H9 (cell line): ENCODE results near the gene LCE4A. TPM values are rescaled to one million over a fixed set of nuclear protein-coding genes. Genes with fewer than 3 reads are reported as not detected.

Source experiments
- DNase-seq: peaks from one replicate; pipeline ENCODE4 v3.0.0-alpha.2; 2017
- H2AFZ ChIP-seq: one replicate; pipeline ENCODE4 v1.6.1; 2013; ENCODE audit warnings: mild to moderate bottlenecking, low read length, control low read depth, moderate library complexity
- H2AK5ac ChIP-seq: 2 replicates; pipeline ENCODE4 v1.6.1; 2013; ENCODE audit warnings: low read length, control low read depth, mixed read lengths; ENCODE audit not compliant: insufficient read length
- H2BK120ac ChIP-seq: one replicate; pipeline ENCODE4 v1.6.1; 2013; ENCODE audit warnings: low read depth, mild to moderate bottlenecking, low read length, control low read depth, inconsistent platforms; ENCODE audit not compliant: poor library complexity, severe bottlenecking
- H2BK12ac ChIP-seq: 2 replicates; pipeline ENCODE4 v1.6.1; 2013; ENCODE audit warnings: low read length, control low read depth, mixed read lengths, low read depth; ENCODE audit not compliant: insufficient read length
- H2BK15ac ChIP-seq: 2 replicates; pipeline ENCODE4 v1.6.1; 2013; ENCODE audit warnings: low read depth, low read length, control low read depth
- H2BK20ac ChIP-seq: one replicate; pipeline ENCODE4 v1.6.1; 2013; ENCODE audit warnings: low read depth, mild to moderate bottlenecking, low read length, control low read depth, inconsistent platforms; ENCODE audit not compliant: poor library complexity, severe bottlenecking
- H2BK5ac ChIP-seq: 2 replicates; pipeline ENCODE4 v1.6.1; 2013; ENCODE audit warnings: low read length, control low read depth, mixed read lengths; ENCODE audit not compliant: insufficient read length
- H3K14ac ChIP-seq: 2 replicates; pipeline ENCODE4 v1.6.1; 2013; ENCODE audit warnings: low read length, control low read depth; ENCODE audit not compliant: insufficient read depth
- H3K18ac ChIP-seq: 2 replicates; pipeline ENCODE4 v1.6.1; 2013; ENCODE audit warnings: low read depth, mild to moderate bottlenecking, mixed read lengths, low read length, control low read depth; ENCODE audit not compliant: insufficient read length
- H3K23ac ChIP-seq: 2 replicates; pipeline ENCODE4 v1.6.1; 2013; ENCODE audit warnings: low read length, control low read depth, mixed read lengths, low read depth; ENCODE audit not compliant: insufficient read length
- H3K23me2 ChIP-seq: 2 replicates; pipeline ENCODE4 v1.6.1; 2013; ENCODE audit warnings: low read depth, mild to moderate bottlenecking, mixed read lengths, low read length, control low read depth; ENCODE audit not compliant: insufficient read length, poor library complexity, severe bottlenecking
- H3K27ac ChIP-seq: 2 replicates; pipeline ENCODE4 v1.5.1; 2013; ENCODE audit warnings: low read length, control low read depth, mixed read lengths, low read depth; ENCODE audit not compliant: insufficient read length
- H3K27me3 ChIP-seq: 2 replicates; pipeline ENCODE4 v1.6.1; 2013; ENCODE audit warnings: low read length, control low read depth, inconsistent platforms; ENCODE audit not compliant: insufficient read depth
- H3K4ac ChIP-seq: 2 replicates; pipeline ENCODE4 v1.6.1; 2013; ENCODE audit warnings: low read depth, mild to moderate bottlenecking, control low read depth, inconsistent platforms, low read length, moderate library complexity
- H3K4me1 ChIP-seq: 2 replicates; pipeline ENCODE4 v1.6.1; 2013; ENCODE audit warnings: low read length, control low read depth, inconsistent platforms; ENCODE audit not compliant: insufficient read depth
- H3K4me2 ChIP-seq: 2 replicates; pipeline ENCODE4 v1.6.1; 2013; ENCODE audit warnings: low read length, control low read depth, mixed read lengths; ENCODE audit not compliant: insufficient read length, insufficient read depth
- H3K56ac ChIP-seq: 2 replicates; pipeline ENCODE4 v1.6.1; 2013; ENCODE audit warnings: low read depth, mild to moderate bottlenecking, mixed read lengths, low read length, control low read depth; ENCODE audit not compliant: insufficient read length
- H3K79me1 ChIP-seq: 2 replicates; pipeline ENCODE4 v1.6.1; 2013; ENCODE audit warnings: low read depth, mild to moderate bottlenecking, moderate library complexity, low read length, control low read depth, inconsistent platforms; ENCODE audit not compliant: insufficient read depth, poor library complexity, severe bottlenecking
- H3K79me2 ChIP-seq: 2 replicates; pipeline ENCODE4 v1.6.1; 2013; ENCODE audit warnings: low read length, control low read depth, inconsistent platforms; ENCODE audit not compliant: insufficient read depth
- H3K9ac ChIP-seq: 2 replicates; pipeline ENCODE4 v1.6.1; 2013; ENCODE audit warnings: low read length, control low read depth, mixed read lengths; ENCODE audit not compliant: insufficient read length; ENCODE audit errors: extremely low read depth
- H3K9me3 ChIP-seq: one replicate; pipeline ENCODE4 v1.6.1; 2013; ENCODE audit warnings: low read depth, low read length, inconsistent platforms; ENCODE audit not compliant: control insufficient read depth
- H3T11ph ChIP-seq: one replicate; pipeline ENCODE4 v1.6.1; 2013; ENCODE audit warnings: mild to moderate bottlenecking, low read length, control low read depth, inconsistent platforms
- H4K20me1 ChIP-seq: one replicate; pipeline ENCODE4 v1.6.1; 2013; ENCODE audit not compliant: control insufficient read depth, insufficient read length, insufficient read depth
- H4K5ac ChIP-seq: 2 replicates; pipeline ENCODE4 v1.6.1; 2013; ENCODE audit warnings: low read depth, mild to moderate bottlenecking, mixed read lengths, low read length, control low read depth; ENCODE audit not compliant: insufficient read length
- H4K8ac ChIP-seq: replicated peaks from 2 replicates; pipeline ENCODE4 v1.6.1; 2013; ENCODE audit warnings: low read length, control low read depth, mixed read lengths, low read depth; ENCODE audit not compliant: insufficient read length
- H4K91ac ChIP-seq: 2 replicates; pipeline ENCODE4 v1.6.1; 2013; ENCODE audit warnings: low read depth, mild to moderate bottlenecking, moderate library complexity, mixed read lengths, low read length, control low read depth; ENCODE audit not compliant: insufficient read length
- H3K27ac Mint-ChIP-seq, 3 experiments: 2 replicates in 2 of 3; 3 replicates in 1 of 3; pipeline ENCODE4 v1.8.0; 2020 to 2021; ENCODE audit warnings: mixed read lengths in 3 of 3, mild to moderate bottlenecking in 1 of 3, moderate library complexity in 1 of 3
- H3K27me3 Mint-ChIP-seq: 2 replicates; pipeline ENCODE4 v1.8.0; 2021; ENCODE audit warnings: low read depth, mild to moderate bottlenecking, moderate library complexity, mixed read lengths
- H3K36me3 Mint-ChIP-seq, 3 experiments: 2 replicates in 2 of 3; 3 replicates in 1 of 3; pipeline ENCODE4 v1.8.0; 2020 to 2021; ENCODE audit warnings: low read depth in 3 of 3, mixed read lengths in 3 of 3; ENCODE audit not compliant: insufficient read depth in 1 of 3
- H3K4me1 Mint-ChIP-seq, 2 experiments: 2 replicates each; pipeline ENCODE4 v1.8.0; 2020; ENCODE audit warnings: mixed read lengths in 2 of 2
- H3K4me3 Mint-ChIP-seq, 2 experiments: 2 replicates in 1 of 2; 3 replicates in 1 of 2; pipeline ENCODE4 v1.8.0; 2020 to 2021; ENCODE audit warnings: mild to moderate bottlenecking in 2 of 2, mixed read lengths in 2 of 2, moderate library complexity in 1 of 2
- H3K9me3 Mint-ChIP-seq, 2 experiments: 2 replicates in 1 of 2; 3 replicates in 1 of 2; pipeline ENCODE4 v1.8.0; 2020; ENCODE audit warnings: mild to moderate bottlenecking in 2 of 2, mixed read lengths in 2 of 2, moderate library complexity in 1 of 2
- CTCF ChIP-seq: fragments of 200-600 bp; sonication (generic); conservative IDR thresholded peaks from 3 replicates; pipeline ENCODE4 v1.8.0; 2021; ENCODE audit warnings: antibody characterized with exemption, mild to moderate bottlenecking
- WGBS: extraction: QIAGEN DNeasy Blood & Tissue Kit; methylation state at CpG from one replicate; pipeline ENCODE4 v1.1.7; 2013; ENCODE audit warnings: missing lambda C conversion rate, low lambda C conversion rate, mixed read lengths; ENCODE audit not compliant: insufficient read length; ENCODE audit errors: extremely low coverage; 5-methylcytosine and 5-hydroxymethylcytosine counted together
- total RNA-seq: library from RNA; stranded (reverse); gene quantifications from 2 replicates; pipeline ENCODE4 v1.2.1, GENCODE V29; 2021

The LCE4A gene
- total RNA-seq, 1 experiment from 2014 or later, result not detected

GRCh38 chr1:152747831-152748230 is 39.9 kb downstream of the LCE4A start:
- peaks cover 2% of the 10 kb centered on the region; the same call in 1 of the 2 replicates for H3K27me3 Mint-ChIP-seq
- no peak overlapping the region for H3K23ac ChIP-seq
- WGBS, result no CpG with 5 or more reads among the region's 1 CpG
- H2BK120ac ChIP-seq, result no peak overlapping the region
- TF ChIP-seq CTCF, result no peak
- no peaks in the 10 kb centered on the region for H3K27me3 ChIP-seq
- no peak overlapping the region for H3K9ac ChIP-seq
- H2BK12ac ChIP-seq, result no peak overlapping the region
- no peaks in the 10 kb centered on the region for H3K79me2 ChIP-seq
- H2AFZ ChIP-seq, result no peak overlapping the region
- H3K18ac ChIP-seq, result no peak overlapping the region
- no peak overlapping the region for H2BK20ac ChIP-seq
- peaks cover 4 to 33% (median 10%) of the 10 kb centered on the region in 3 experiments; a peak in 6 of 7 replicates for H3K36me3 Mint-ChIP-seq
- H3K27ac ChIP-seq, result no peak overlapping the region
- no peak overlapping the region for H4K8ac ChIP-seq
- H3K23me2 ChIP-seq, result no peaks in the 10 kb centered on the region
- H3K79me1 ChIP-seq, result no peaks in the 10 kb centered on the region
- H4K5ac ChIP-seq, result no peak overlapping the region
- H3K4me1 Mint-ChIP-seq, result no peaks in the 10 kb centered on the region
- H2BK15ac ChIP-seq, result no peak overlapping the region
- no peak overlapping the region for H2AK5ac ChIP-seq
- H3K56ac ChIP-seq, result no peak overlapping the region
- H3T11ph ChIP-seq, result no peak overlapping the region
- no peak overlapping the region for H3K4me3 Mint-ChIP-seq
- DNase-seq, result no peak
- H3K9me3 ChIP-seq, result peaks cover 85% of the 10 kb centered on the region
- no peak overlapping the region for H3K14ac ChIP-seq
- H3K27ac Mint-ChIP-seq, result no peak overlapping the region
- H3K4me1 ChIP-seq, result no peaks in the 10 kb centered on the region
- H3K4me2 ChIP-seq, result no peak overlapping the region
- no peak overlapping the region for H2BK5ac ChIP-seq
- H4K91ac ChIP-seq, result no peak overlapping the region
- H3K4ac ChIP-seq, result no peak overlapping the region
- H4K20me1 ChIP-seq, result no peaks in the 10 kb centered on the region
- peaks cover 86 to 91% of the 10 kb centered on the region in 2 experiments for H3K9me3 Mint-ChIP-seq
